Thyroid gland (tissue), 4 donors: ENCODE data around the gene STARD10. TPM values are rescaled to one million over a fixed set of nuclear protein-coding genes. Genes with fewer than 3 reads are reported as not detected.

Source experiments
- DNase-seq, 2 donors: peaks; one replicate each; pipeline ENCODE4 v3.0.0-alpha.2; 2019
- H3K27ac ChIP-seq, 3 donors: fragments of 200-600 bp; sonication (generic); 1 replicate in 2 of 3; 2 replicates in 1 of 3; pipeline ENCODE4 v1.5.1; 2016 to 2019; ENCODE audit warnings: mild to moderate bottlenecking in 1 of 3, moderate library complexity in 1 of 3
- H3K27me3 ChIP-seq: fragments of 200-600 bp; sonication (generic); one replicate; pipeline ENCODE4 v1.5.1; 2019
- H3K36me3 ChIP-seq, 2 donors: fragments of 200-600 bp; sonication (generic); one replicate each; pipeline ENCODE4 v1.5.1; 2016 to 2019
- H3K4me1 ChIP-seq, 2 donors: fragments of 200-600 bp; sonication (generic); one replicate each; pipeline ENCODE4 v1.5.1; 2017 to 2019
- H3K4me3 ChIP-seq, 3 donors: fragments of 200-600 bp; sonication (generic); replicated peaks in 1 of 3; 1 replicate in 2 of 3; 2 replicates in 1 of 3; pipeline ENCODE4 v1.5.1; 2016; ENCODE audit warnings: mild to moderate bottlenecking in 1 of 3
- H3K9me3 ChIP-seq: fragments of 200-600 bp; sonication (generic); one replicate; pipeline ENCODE4 v1.5.1; 2017
- CTCF ChIP-seq, 6 experiments: fragments of 200-600 bp in 3 of 6; fragments of 450-650 bp in 3 of 6; sonication (generic) in 3 of 6; IDR thresholded peaks; one replicate each; pipeline ENCODE4 v1.5.1; 2016 to 2019; ENCODE audit warnings: antibody characterized with exemption in 6 of 6, mild to moderate bottlenecking in 2 of 6, inconsistent platforms in 1 of 6, moderate library complexity in 1 of 6
- POLR2A ChIP-seq, 2 donors: fragments of 450-650 bp; IDR thresholded peaks; one replicate each; pipeline ENCODE4 v1.6.1; 2017; ENCODE audit warnings: antibody characterized with exemption in 2 of 2, mild to moderate bottlenecking in 2 of 2, moderate library complexity in 1 of 2
- WGBS, 2 donors: methylation state at CpG; one replicate each; pipeline ENCODE4 v1.1.5; 2017; 5-methylcytosine and 5-hydroxymethylcytosine counted together
- intact Hi-C: fragments of 100-400 bp; cut with DNase I; formaldehyde crosslinking; loops from one replicate; pipeline ENCODE4 v1.15.1; 2023
- total RNA-seq, 4 donors: library from RNA; depleted of rRNA; stranded (reverse); fragments of >200 nt; gene quantifications; one replicate each; pipeline ENCODE4 v1.2.3, GENCODE V29; 2016

The STARD10 gene
- total RNA-seq, 4 donors from 2014 or later, result 67.7 to 113 (median 82.0) TPM

GRCh38 chr11:72740060-72740424 lies 53.8 kb downstream of the STARD10 start:
- no peak overlapping the region for H3K4me3 ChIP-seq
- no peaks in the 10 kb centered on the region for H3K9me3 ChIP-seq
- H3K4me1 ChIP-seq, result peaks cover 63 to 91% of the 10 kb centered on the region in 2 donors
- no peak for DNase-seq
- WGBS, 2 donors, result 91 to 95% methylated on average over 2 of the region's 2 CpGs
- H3K27me3 ChIP-seq, result no peaks in the 10 kb centered on the region
- peak overlapping the region; percentile 79 to 95 (median 89) for H3K27ac ChIP-seq
- H3K36me3 ChIP-seq, result no peaks in the 10 kb centered on the region
- TF ChIP-seq CTCF (IDR thresholded peaks at IDR 0.05), result no peak
- no peak for TF ChIP-seq POLR2A (IDR thresholded peaks at IDR 0.05)
- intact Hi-C loops, result no loop called here

- no peak for DNase-seq
- Histone ChIP-seq H3K36me3 (no peaks in the 10 kb centered on the region), H3K27me3 (no peaks in the 10 kb centered on the region), H3K4me3 (no peak overlapping the region), H3K27ac (peak overlapping the region; percentile 79 to 95 (median 89)), H3K9me3 (no peaks in the 10 kb centered on the region), H3K4me1 (peaks cover 67 to 90% of the 10 kb centered on the region in 2 donors)
- intact Hi-C loops, result no loop called here
- 91 to 94% methylated on average over 8 of the region's 10 CpGs for WGBS, 2 donors
- TF ChIP-seq CTCF (IDR thresholded peaks at IDR 0.05) (no peak), POLR2A (IDR thresholded peaks at IDR 0.05) (no peak)
Observed at GRCh38 chr11:72739240-72740059, 54.4 kb downstream of the STARD10 start.

GRCh38 chr11:72738199-72739141 lies 55.4 kb downstream of the STARD10 start:
- intact Hi-C loops, result no loop called here
- Histone ChIP-seq H3K4me3 (no peak overlapping the region), H3K4me1 (peaks cover 68 to 90% of the 10 kb centered on the region in 2 donors), H3K9me3 (no peaks in the 10 kb centered on the region), H3K27me3 (no peaks in the 10 kb centered on the region), H3K27ac (peak overlapping the region; percentile 79 to 95 (median 89)), H3K36me3 (no peaks in the 10 kb centered on the region)
- DNase-seq, result peak; percentile 91 to 95
- 64 to 68% methylated on average over 6 to 11 of the region's 11 CpGs for WGBS, 2 donors
- TF ChIP-seq POLR2A (IDR thresholded peaks at IDR 0.05), result no peak

GRCh38 chr11:72737336-72737735 lies 56.5 kb downstream of the STARD10 start:
- H3K9me3 ChIP-seq, result no peaks in the 10 kb centered on the region
- 82 to 85% methylated on average over 1 of the region's 1 CpG for WGBS, 2 donors
- TF ChIP-seq POLR2A (IDR thresholded peaks at IDR 0.05) (no peak), CTCF (IDR thresholded peaks at IDR 0.05) (no peak)
- DNase-seq, result no peak
- H3K4me3 ChIP-seq, result no peak overlapping the region
- intact Hi-C loops, result no loop called here
- H3K27me3 ChIP-seq, result no peaks in the 10 kb centered on the region
- peaks cover 69 to 84% of the 10 kb centered on the region in 2 donors for H3K4me1 ChIP-seq
- no peaks in the 10 kb centered on the region for H3K36me3 ChIP-seq
- H3K27ac ChIP-seq, result peak overlapping the region; percentile 77 to 89 (median 84)

- peak; percentile 71 to 85 for DNase-seq
- H3K27ac ChIP-seq, result peak overlapping the region; percentile 77 to 89 (median 84)
- H3K27me3 ChIP-seq, result no peaks in the 10 kb centered on the region
- no peak overlapping the region for H3K4me3 ChIP-seq
- no peaks in the 10 kb centered on the region for H3K36me3 ChIP-seq
- peaks cover 62 to 76% of the 10 kb centered on the region in 2 donors for H3K4me1 ChIP-seq
- TF ChIP-seq CTCF (IDR thresholded peaks at IDR 0.05) (no peak), POLR2A (IDR thresholded peaks at IDR 0.05) (peak in 1 of 2 donors; percentile 14)
- H3K9me3 ChIP-seq, result no peaks in the 10 kb centered on the region
- WGBS, 2 donors, result 10 to 14% methylated on average over 5 of the region's 5 CpGs
- intact Hi-C loops, result no loop called here
Observed at GRCh38 chr11:72736452-72737069, 57.3 kb downstream of the STARD10 start.
